HG02943 (cell line): ENCODE results near the gene KCNC4.

Source experiments
- ATAC-seq: cut with Tn5 transposase; IDR thresholded peaks from one replicate; pipeline ENCODE4 v1.9.1; 2021; ENCODE audit warnings: mild to moderate bottlenecking, low read depth, moderate library complexity; ENCODE audit not compliant: unreplicated experiment

The KCNC4 gene

DNA sequence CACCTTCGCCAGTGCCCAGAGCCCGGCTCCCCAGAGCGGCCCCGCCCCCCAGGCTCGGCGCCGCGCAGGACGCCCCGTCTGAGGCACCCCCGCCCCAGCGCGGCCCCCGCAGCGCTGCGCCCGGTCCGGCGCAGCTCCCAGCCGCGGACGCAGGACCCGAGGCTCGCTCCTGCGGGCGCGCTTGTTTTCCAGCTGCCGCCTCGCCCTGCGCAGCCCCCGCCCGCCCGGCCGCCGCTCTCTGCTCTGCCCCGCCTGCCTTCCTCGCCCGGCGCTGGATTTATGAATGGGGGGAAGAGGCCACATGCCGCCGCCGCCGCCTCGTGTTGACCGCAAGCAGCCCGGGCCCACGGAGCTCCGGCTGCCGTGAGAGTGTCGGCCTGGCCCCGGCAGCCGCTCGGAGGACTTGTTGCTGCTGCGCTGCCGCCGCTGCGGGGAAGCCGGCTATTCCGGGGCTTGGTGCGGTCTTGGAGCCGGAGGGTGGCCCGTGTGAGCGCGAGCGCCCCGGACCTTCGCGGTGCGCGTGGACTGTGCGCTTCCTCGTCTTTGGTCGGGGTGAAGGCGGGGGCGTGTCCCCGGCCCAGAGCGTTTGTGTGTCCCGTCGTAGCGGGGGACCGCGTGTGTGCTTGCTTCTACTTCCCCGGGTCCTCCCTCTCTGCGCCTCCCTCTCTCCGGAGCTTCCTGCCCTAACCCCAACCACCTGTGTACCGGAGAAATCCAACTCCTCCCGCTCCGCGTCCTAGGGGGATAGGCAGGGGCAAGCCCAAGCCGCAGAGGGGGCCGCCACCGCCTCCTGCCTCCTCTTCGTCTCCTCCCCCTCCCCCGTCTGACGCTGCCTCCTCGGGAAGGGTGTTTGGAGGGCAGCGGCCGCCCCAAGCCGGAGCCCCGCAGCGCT is 736 bp downstream of the KCNC4 start:
- ATAC-seq = peak; percentile 23

DNA sequence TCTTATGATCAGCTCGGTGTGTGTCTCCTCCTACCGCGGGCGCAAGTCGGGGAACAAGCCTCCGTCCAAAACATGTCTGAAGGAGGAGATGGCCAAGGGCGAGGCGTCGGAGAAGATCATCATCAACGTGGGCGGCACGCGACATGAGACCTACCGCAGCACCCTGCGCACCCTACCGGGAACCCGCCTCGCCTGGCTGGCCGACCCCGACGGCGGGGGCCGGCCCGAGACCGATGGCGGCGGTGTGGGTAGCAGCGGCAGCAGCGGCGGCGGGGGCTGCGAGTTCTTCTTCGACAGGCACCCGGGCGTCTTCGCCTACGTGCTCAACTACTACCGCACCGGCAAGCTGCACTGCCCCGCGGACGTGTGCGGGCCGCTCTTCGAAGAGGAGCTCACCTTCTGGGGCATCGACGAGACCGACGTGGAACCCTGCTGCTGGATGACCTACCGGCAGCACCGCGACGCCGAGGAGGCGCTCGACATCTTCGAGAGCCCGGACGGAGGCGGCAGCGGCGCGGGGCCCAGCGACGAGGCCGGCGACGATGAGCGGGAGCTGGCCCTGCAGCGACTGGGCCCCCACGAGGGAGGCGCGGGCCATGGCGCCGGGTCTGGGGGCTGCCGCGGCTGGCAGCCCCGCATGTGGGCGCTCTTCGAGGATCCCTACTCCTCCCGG is 1.5 kb downstream of the KCNC4 start:
- no peak for ATAC-seq

DNA sequence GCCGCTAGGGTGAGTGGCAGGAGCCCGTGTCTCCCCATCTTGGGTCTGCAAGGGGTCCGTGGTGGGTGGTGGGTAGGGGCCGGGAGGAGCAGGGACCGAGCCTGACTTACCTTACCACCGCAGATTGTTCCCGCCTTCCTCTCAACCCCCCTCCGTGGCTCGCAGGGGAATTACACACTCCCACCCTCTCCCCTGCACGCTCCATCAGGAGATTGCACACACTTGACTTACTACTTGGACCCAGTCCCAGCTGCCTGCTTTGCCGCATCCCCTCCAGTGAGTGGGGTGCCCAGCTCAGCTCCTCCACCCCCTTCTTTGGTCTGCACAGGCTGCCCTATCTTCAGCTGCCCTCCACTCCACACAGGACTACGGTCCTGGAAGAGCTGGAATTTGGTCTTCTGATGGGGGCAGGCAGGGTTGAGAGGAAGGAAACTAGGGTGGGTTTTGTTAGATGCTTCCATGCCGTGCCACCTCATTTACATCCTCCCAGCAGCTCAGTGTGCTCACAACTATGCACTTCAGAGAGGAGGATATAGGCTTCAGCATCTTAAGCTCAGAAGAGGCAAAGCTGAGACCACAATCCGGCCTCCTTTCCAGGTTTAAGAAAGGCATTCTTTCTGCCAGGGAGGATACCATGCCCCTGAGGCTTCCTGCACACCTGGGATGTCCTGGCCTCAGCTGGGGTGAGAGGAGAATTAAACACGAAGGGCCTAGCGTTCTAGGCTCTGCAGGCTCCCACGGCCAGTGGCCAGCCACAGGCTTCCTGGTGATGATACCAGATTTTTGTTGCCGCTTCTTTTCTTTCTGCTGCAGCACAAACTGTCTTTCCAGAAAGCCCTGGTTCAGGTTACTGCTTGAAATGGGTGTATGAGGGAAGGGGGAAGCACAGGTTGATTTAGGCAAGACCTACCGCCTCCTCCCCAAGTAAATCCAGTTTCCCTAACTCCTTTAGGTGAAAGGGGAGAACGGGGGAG is 2.3 kb downstream of the KCNC4 start:
- no peak for ATAC-seq

DNA sequence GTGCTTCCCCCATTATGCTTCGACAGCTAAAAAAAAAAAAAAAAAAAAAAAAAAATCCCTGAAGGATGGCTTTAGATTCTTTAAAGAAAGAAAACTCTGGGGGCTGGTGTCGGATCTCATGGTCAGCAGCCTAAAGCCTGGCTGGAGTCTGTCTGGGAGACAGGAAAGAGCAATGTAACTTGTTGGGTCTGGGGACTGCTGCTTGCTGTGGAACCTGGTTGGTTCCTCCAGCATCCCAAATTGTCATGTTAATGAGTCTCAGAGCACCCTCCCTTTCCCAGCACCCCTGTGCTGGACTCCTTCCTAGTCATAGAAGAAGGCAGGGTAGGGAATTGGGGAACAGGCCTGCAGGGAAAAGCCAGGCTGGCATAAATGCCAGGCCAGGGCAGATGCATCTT is 3.0 kb downstream of the KCNC4 start:
- ATAC-seq = no peak

DNA sequence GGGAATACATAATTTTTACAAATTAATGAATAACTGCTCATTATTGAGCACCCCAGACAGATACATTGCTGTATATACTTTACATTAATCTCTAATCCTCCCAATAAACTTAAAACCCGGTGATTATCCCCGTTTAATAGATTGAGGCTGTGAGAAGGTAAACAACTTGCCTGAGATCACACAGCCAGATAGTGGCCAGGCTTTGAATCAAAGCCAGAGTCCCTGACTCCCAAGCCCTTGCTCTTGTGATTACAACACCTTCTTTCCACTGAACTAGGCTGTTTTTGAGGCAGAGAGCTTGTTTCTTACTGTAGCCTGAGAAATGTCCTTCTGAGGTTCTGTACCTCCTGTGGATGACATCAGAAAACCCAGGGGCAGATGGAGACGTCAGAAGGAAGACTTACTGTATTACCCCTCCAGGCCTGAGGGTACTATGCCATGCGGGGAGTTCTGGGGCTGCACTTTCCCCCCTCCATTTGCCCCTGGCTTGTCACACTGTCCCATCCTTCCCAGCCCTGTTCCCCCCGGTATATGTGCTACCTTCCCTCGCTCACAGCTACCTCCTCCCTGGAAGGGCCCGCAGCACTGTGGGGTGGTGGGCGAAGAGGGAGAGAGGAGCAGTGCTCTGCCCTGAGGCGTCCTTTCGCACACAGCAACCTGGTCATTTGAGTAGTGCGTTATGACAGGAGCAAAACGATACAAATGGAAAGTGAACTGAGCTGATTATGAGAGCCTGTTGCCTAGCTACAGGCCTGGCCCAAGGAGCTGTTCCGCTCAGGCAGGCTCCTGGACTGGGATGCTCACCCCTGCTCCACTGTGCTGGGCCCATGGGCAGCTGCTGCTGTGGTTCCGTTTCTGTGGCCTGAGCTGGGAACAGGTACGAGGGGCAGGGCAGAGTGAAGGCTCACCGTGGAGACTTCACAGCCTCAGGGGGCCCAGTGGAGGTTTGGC is 4.6 kb downstream of the KCNC4 start:
- no peak for ATAC-seq

DNA sequence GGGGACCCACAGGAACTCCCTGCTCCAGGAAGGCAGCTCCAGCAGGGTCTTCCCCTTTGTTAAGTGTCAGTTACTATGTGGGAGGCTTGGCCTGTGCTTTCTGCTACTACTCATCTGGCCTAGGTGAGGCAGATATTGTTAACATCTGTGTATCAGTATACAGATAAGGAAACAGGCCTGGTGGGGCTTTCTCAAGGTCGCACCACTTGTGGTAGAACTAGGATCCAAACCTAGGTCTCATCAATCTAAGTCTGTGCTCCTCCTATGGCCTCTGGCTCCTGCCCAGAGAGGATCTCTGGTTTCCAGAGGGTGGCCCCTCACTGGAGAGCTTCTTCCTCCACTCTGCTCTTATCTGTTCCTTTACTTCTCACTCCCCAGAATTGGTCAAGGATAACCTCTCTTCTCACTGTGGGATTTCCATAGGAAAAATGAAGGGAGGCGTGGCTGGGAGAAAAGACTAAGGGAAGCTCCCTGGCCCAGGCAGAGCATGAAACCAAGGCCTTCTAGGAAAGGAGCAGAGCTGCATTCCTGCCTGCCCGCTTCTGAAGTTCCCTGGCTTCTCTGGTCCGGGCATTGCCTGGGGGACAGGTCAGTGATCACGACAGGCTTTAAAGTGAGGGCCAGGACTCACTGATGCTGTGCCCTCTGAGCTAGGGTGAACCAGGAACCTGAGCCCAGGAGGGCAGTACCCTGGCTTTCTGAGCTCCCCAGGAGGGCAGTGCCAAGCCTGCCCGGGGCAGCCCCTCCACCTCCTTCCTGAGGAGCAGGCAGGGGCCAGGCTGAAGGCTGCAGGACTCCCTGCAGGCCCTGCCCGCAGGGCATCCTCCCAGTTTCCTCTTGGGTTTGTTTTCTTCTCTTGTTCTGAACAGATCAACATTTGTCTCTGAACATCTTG is 5.8 kb downstream of the KCNC4 start:
- ATAC-seq = no peak

DNA sequence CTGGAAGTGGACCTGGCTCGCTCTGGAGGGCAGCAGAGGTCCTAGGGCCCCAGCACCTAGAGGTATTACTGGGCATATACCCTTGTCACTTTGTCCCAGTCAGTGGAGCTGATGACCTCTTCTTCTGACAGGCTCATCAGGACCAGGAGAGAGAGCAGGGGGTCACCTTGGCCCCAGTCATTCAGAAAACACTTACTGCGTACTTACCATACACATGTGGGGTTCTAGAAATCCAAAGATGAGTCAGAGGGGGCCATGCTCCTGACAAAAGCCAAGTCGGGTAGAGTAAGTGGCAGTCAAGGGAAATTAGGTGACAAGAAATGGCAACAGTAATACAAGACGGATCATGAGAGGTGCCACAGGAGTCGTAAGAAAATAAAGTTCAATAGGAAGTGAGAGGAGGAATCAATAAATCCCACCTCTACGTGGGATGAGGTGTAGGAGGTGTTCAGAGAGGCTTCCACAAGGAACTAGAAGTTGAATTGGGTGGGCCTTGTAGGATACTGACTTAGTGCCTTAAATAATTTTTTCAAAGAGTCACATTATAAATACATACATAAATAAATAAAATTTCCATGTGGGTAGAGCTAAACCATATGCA is 6.8 kb downstream of the KCNC4 start:
- no peak for ATAC-seq

DNA sequence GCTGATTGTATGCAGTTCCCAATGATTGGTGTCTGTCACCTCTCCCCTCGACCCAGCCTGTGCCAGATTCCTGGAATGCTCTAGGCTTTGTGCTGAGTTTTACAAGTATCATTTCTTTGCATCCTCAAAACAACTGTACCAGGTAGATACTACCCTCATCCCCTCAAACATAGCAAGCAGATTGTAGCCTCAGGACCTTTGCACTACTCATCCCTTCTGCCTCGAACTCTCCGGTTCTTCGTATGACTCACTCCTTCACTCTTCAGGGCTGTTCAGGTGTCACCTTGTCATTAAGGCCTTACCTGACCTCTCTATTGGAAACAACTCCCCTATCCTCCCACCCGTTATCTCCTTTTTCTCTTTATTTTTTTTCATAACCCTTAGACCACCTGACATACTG is 8.0 kb downstream of the KCNC4 start:
- ATAC-seq = no peak

DNA sequence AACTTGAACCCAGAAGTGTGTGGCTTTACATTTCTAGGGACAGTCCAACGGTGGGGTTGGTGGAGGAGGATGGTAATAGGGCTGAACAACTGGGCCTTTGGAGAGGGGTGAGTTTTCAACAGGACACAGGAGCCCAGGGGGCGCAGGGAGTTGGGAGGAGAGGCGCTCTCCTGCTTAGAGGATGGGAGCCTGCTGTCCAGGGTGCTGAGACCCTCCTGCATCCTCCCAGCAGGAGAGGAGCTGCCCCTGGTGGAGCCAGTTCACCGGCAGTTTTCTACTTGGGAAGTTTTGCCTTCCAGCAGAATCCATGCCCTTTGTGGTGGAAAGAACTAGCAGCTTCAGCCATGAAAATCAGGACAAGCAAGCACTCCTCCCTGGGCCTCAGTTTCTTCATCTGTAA is 8.6 kb downstream of the KCNC4 start:
- ATAC-seq = no peak

DNA sequence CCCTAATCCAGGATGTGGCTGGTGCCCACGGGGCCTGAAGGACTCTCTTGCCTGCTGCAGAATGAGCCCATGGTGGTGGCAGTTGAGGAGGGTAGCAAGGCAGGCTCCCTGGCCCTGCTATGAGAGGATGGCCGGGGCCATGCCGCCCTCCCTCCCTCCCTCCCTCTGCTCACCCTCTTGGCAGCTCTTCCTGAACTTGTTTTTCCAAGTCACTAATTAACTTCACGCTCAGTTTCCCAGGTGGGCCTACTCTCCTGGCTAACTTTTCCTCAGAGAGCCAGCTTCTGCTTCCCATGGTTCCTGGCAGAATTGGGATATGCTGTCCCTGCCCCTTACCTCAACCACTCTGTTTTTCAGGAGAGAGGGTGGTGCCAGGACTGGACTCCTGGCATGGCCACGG is 10.2 kb downstream of the KCNC4 start:
- ATAC-seq = no peak

DNA sequence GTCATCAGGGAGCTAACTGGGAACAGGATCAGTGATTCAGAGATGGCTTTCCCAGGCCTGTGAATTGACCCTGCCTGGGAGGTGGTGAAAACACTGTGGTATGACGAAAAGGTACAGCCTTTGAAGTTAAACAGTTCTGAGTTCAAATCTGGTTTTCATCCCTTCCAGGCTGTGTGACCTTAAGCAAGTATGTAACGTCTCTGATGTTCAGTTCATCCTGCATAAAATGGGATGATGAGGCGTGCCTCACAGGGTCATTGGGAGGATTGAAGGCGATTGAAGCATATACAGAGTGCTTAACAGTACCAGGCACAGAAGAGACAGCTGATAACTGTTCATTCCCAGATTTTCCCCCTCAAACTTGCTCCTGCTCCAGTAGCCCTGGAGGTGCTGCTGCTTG is 11.0 kb downstream of the KCNC4 start:
- no peak for ATAC-seq

DNA sequence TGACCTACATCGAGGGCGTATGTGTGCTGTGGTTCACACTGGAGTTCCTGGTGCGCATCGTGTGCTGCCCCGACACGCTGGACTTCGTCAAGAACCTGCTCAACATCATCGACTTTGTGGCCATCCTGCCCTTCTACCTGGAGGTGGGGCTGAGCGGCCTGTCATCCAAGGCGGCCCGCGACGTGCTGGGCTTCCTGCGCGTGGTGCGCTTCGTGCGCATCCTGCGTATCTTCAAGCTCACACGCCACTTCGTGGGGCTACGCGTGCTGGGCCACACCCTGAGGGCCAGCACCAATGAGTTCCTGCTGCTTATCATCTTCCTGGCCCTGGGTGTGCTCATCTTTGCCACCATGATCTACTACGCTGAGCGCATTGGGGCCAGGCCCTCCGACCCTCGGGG is 13.0 kb downstream of the KCNC4 start:
- no peak for ATAC-seq

DNA sequence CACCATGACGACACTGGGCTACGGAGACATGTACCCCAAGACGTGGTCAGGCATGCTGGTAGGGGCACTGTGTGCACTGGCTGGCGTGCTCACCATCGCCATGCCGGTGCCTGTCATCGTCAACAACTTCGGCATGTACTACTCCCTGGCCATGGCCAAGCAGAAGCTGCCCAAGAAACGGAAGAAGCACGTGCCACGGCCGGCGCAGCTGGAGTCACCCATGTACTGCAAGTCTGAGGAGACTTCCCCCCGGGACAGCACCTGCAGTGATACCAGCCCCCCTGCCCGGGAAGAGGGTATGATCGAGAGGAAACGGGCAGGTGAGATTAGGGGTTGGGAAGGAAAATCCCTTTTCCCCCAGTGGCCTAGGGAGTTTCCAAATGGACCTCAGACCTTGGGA is 13.5 kb downstream of the KCNC4 start:
- no peak for ATAC-seq

DNA sequence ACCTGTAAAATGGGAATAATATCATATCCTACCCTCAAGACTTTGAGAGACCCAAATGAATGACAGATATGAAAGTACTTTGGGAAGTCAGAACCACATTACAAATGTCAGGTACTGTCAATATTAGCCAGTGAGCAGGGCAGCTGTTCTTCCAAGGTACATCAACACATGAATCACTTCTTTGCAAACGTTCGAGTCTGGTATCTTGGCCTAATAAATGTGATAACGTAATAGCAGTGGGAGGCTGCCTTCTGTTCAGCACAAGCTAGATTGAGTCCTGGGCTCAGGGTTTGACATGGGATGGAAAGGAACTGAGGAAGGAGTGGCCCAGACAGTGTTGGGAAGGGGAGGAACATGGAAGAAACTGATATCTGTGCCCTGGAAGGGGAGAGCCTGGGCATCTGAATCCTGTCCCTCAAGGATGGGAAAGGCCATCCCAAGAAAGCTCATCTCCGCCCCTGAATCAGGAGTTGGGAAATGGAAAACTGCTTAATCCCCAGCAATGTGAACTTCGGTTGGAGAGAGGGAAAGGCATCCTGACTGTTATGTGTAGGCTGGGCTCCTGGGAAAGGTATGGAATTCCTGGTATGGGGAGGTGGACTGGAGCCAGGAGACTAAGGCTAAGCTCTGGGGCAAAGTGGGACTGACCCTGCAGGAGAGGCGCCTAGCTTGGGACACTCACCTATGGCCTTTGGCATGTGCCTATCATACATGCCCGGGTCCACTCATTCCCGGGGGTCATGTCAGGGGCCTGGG is 14.3 kb downstream of the KCNC4 start:
- no peak for ATAC-seq

DNA sequence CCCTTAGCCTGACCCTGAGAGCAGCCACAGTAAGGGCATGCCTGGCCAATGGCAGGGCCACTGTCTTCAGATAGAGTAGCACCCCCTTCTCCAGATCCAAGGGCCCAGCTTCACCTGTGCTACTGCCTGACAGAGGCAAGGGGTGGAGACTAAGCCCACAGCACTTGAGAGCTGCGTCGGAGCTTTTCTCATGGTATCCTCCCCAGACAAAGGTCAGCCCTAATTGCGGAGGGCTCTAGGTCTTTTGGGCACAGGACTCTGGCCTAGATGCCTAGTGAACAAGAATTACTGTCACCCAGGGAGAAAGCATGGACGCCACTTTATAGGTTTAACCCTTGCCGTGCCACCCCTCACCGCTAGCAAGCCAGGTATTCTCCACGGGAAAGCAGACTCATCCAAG is 15.1 kb downstream of the KCNC4 start:
- ATAC-seq = no peak

DNA sequence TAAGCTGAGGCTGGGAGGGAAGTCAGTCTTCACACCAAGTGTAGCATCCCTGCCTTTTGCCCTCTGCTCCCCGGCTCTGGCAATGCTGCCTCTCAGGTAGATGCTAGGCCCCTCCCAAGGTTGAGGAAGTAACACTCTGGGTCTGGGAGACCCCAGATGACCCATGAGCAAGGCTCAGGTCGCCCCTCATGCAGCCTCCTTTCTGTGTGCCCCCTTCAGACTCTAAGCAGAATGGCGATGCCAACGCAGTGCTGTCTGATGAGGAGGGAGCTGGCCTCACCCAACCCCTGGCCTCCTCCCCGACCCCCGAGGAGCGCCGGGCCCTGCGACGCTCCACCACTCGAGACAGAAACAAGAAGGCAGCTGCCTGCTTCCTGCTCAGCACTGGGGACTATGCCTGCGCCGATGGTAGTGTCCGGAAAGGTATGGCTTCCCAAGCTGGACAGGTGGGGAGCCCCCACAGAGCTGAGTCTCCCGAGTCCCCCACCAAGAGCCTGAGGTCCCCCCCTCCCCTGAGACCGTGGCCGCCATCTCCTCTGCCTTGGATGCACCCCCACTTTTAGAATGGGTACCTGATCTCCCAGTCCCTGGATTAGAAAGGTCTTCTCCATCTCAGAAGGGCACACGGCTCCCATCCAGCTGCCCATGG is 15.8 kb downstream of the KCNC4 start:
- ATAC-seq = no peak

DNA sequence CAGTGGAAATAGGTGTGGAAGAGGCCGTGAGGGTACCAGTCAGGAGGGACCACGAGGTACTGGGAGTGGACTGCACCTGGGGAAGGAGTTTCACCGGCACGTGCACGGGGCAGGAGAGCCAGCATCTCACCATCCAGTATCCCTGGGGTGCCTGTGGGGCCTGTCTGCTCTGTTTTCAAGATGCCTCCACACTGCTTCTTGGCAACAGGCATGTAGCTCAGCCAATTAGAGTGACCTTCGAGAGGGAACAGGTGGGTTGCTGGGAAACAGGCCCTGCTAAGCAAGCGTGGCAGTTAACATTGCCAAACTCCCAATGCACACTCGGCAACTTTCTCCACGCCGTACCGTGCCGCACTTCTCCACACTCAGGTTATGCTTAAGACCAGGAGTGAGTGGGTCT is 17.7 kb downstream of the KCNC4 start:
- ATAC-seq = no peak
